Keratinocyte (primary cell): ENCODE data around the gene TXNDC2. TPM values are rescaled to one million over a fixed set of nuclear protein-coding genes. Genes with fewer than 3 reads are reported as not detected.

Experiments
- DNase-seq: peaks from one replicate; pipeline ENCODE4 v3.0.0-alpha.2; 2011; ENCODE audit warnings: low read depth, missing footprints, low spot score
- FAIRE-seq: peaks from 2 replicates; lab custom pipeline; 2011; peaks lifted over from hg19 to GRCh38; lab: Jason Lieb, UNC
- H2AFZ ChIP-seq: 2 replicates; pipeline ENCODE4 v1.6.0; 2012; ENCODE audit warnings: low read length, control low read depth, inconsistent platforms; ENCODE audit not compliant: control insufficient read depth
- H3K27ac ChIP-seq: 2 replicates; pipeline ENCODE4 v1.5.1; 2011; ENCODE audit warnings: low read length; ENCODE audit not compliant: control insufficient read depth, insufficient read depth
- H3K27me3 ChIP-seq: 3 replicates; pipeline ENCODE4 v1.6.0; 2011; ENCODE audit warnings: low read length; ENCODE audit not compliant: control insufficient read depth, insufficient read depth; ENCODE audit errors: extremely low read depth
- H3K36me3 ChIP-seq, 2 experiments: 2 replicates in 1 of 2; 3 replicates in 1 of 2; pipeline ENCODE4 v1.5.1; 2011; ENCODE audit warnings: low read length in 2 of 2, mild to moderate bottlenecking in 1 of 2; ENCODE audit not compliant: control insufficient read depth in 2 of 2, insufficient read depth in 2 of 2; ENCODE audit errors: extremely low read depth in 1 of 2
- H3K4me1 ChIP-seq: 3 replicates; pipeline ENCODE4 v1.5.1; 2011; ENCODE audit warnings: low read length; ENCODE audit not compliant: control insufficient read depth, insufficient read depth; ENCODE audit errors: extremely low read depth
- H3K4me2 ChIP-seq: 3 replicates; pipeline ENCODE4 v1.6.0; 2011; ENCODE audit warnings: low read depth, low read length; ENCODE audit not compliant: control insufficient read depth, insufficient read depth; ENCODE audit errors: extremely low read depth
- H3K4me3 ChIP-seq, 3 experiments: fragments of 200-600 bp in 1 of 3; sonication (generic) in 1 of 3; 2 replicates in 2 of 3; 3 replicates in 1 of 3; pipeline ENCODE4 v1.5.1; 2011 to 2016; ENCODE audit warnings: low read length in 3 of 3, mild to moderate bottlenecking in 3 of 3, control low read depth in 2 of 3, inconsistent platforms in 1 of 3, low read depth in 1 of 3, mixed read lengths in 1 of 3, mixed run types in 1 of 3, moderate library complexity in 1 of 3; ENCODE audit not compliant: control insufficient read depth in 2 of 3, insufficient read depth in 2 of 3; ENCODE audit errors: extremely low read depth in 1 of 3
- H3K79me2 ChIP-seq: 2 replicates; pipeline ENCODE4 v1.6.0; 2012; ENCODE audit warnings: low read length; ENCODE audit not compliant: control insufficient read depth, insufficient read depth
- H3K9ac ChIP-seq: 3 replicates; pipeline ENCODE4 v1.6.0; 2011; ENCODE audit warnings: low read length; ENCODE audit not compliant: control insufficient read depth, insufficient read depth; ENCODE audit errors: extremely low read depth
- H3K9me1 ChIP-seq: 3 replicates; pipeline ENCODE4 v1.6.0; 2011; ENCODE audit warnings: low read length; ENCODE audit not compliant: control insufficient read depth, insufficient read depth; ENCODE audit errors: extremely low read depth
- H3K9me3 ChIP-seq: 2 replicates; pipeline ENCODE4 v1.5.1; 2012; ENCODE audit warnings: low read depth, low read length; ENCODE audit not compliant: control insufficient read depth
- H4K20me1 ChIP-seq: 3 replicates; pipeline ENCODE4 v1.6.0; 2011; ENCODE audit warnings: low read length; ENCODE audit not compliant: control insufficient read depth, insufficient read depth; ENCODE audit errors: extremely low read depth
- CTCF ChIP-seq, 3 experiments: IDR thresholded peaks in 1 of 3; conservative IDR thresholded peaks in 1 of 3; optimal IDR thresholded peaks in 1 of 3; 2 replicates in 2 of 3; 3 replicates in 1 of 3; pipeline versions ENCODE3 to v1.5.1; 2011; ENCODE audit warnings: low read length in 3 of 3, mild to moderate bottlenecking in 3 of 3, moderate library complexity in 2 of 3, control low read depth in 1 of 3, inconsistent platforms in 1 of 3; ENCODE audit not compliant: insufficient read depth in 2 of 3; ENCODE audit errors: extremely low read depth in 1 of 3
- EZH2 ChIP-seq: IDR thresholded peaks from one replicate; pipeline ENCODE4 v1.6.1; 2012; ENCODE audit warnings: inconsistent platforms, mild to moderate bottlenecking, low read length, moderate library complexity
- dilution Hi-C: fragments of 300-500 bp; cut with MboI; formaldehyde crosslinking; loops from one replicate; pipeline ENCODE4 v1.7.0; 2020; ENCODE audit warnings: low sequenced_read_pairs; ENCODE audit not compliant: extremely low pct_ligation_motif_present
- polyA plus RNA-seq, 5 experiments: library from polyadenylated mRNA; depleted of rRNA in 3 of 5; stranded (reverse) in 3 of 5; stranded (forward) in 1 of 5; unstranded in 1 of 5; fragments of >200 nt; gene quantifications; 1 replicate in 1 of 5; 2 replicates in 3 of 5; 3 replicates in 1 of 5; pipeline versions ENCODE4 v1.2.1 to v1.2.3, GENCODE V29; 2011 to 2012; ENCODE audit warnings: missing spikeins in 2 of 5, low read depth in 1 of 5, low replicate concordance in 1 of 5

Gene TXNDC2
- polyA plus RNA-seq, 1 donor (not counting 4 experiments of a cell fraction or from before 2014, with no cell fraction given): not detected

DNA sequence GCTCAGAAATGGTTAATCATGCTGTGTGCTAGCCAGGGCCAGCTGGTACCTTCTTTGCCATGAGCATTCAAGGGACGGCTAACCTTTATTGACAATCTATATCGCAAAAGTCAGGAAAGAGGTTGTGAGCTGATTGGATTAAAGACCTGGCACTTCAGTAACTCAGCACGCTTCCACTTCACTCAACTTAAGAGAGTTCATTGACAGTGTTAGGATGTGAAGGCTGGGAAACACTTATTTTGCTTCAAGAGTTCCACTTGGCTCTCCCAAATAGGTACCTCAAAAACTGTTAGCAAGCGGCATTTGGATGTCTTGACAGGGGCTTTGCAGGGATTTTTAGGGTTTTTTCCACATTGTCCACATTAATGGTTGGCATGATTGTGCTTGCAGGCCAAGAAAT lies 25.1 kb upstream of the TXNDC2 start:
- peaks cover 0 to 3% of the 10 kb centered on the region in 2 experiments for H3K36me3 ChIP-seq
- H3K9ac ChIP-seq: no peak overlapping the region
- H3K27me3 ChIP-seq: no peaks in the 10 kb centered on the region
- FAIRE-seq: no peak
- H2AFZ ChIP-seq: no peak overlapping the region
- dilution Hi-C loops: no loop called here
- H4K20me1 ChIP-seq: no peaks in the 10 kb centered on the region
- TF ChIP-seq EZH2: no peak
- no peak for TF ChIP-seq CTCF (optimal IDR thresholded peaks at IDR 0.05 in 1 of 3, IDR thresholded peaks at IDR 0.05 in 1 of 3, conservative IDR thresholded peaks at IDR 0.05 in 1 of 3; ENCODE audit: extremely low read depth in 1 of 3, insufficient read depth in 2 of 3, low read length in 3 of 3)
- no peak overlapping the region for H3K4me2 ChIP-seq
- H3K4me3 ChIP-seq: no peak overlapping the region
- no peak overlapping the region for H3K27ac ChIP-seq
- H3K79me2 ChIP-seq: no peaks in the 10 kb centered on the region
- H3K9me3 ChIP-seq: peaks cover 1% of the 10 kb centered on the region
- H3K4me1 ChIP-seq: no peaks in the 10 kb centered on the region
- no peak for DNase-seq
- H3K9me1 ChIP-seq: no peaks in the 10 kb centered on the region

DNA sequence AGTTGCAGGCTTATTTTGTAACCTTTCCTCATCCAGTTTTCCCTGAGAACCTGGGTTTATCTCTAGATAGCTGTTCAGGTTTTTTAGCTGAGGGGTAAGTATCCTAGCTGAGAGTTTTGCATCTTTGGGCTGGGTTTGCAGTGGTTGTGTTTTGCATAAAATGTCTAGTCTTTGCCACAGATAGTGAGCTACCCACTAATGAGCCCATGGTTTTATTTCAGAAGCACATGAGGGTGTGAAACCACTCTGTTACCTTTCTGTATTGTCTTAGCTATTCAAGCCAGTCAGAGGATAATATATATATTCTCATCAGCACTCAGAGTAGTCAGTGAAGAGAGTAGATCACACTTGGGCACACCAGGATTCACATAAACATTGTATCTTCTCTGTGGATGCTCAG lies 24.6 kb upstream of the TXNDC2 start:
- Histone ChIP-seq H2AFZ (no peak overlapping the region), H3K27me3 (no peaks in the 10 kb centered on the region), H3K9ac (no peak overlapping the region), H3K4me2 (no peak overlapping the region), H3K79me2 (no peaks in the 10 kb centered on the region), H3K36me3 (peaks cover 0 to 3% of the 10 kb centered on the region in 2 experiments), H3K27ac (no peak overlapping the region), H4K20me1 (no peaks in the 10 kb centered on the region), H3K4me3 (no peak overlapping the region), H3K9me3 (peaks cover 4% of the 10 kb centered on the region), H3K4me1 (no peaks in the 10 kb centered on the region), H3K9me1 (no peaks in the 10 kb centered on the region)
- dilution Hi-C loops: no loop called here
- DNase-seq (no peak), FAIRE-seq (no peak)
- no peak for TF ChIP-seq EZH2
- no peak for TF ChIP-seq CTCF (optimal IDR thresholded peaks at IDR 0.05 in 1 of 3, IDR thresholded peaks at IDR 0.05 in 1 of 3, conservative IDR thresholded peaks at IDR 0.05 in 1 of 3; ENCODE audit: extremely low read depth in 1 of 3, insufficient read depth in 2 of 3, low read length in 3 of 3)
